Measurements from ENCODE around the gene MDH1B. TPM values are rescaled to one million over a fixed set of nuclear protein-coding genes. Genes with fewer than 3 reads are reported as not detected.
"Not testable (repeated sequence)": the region's sequence is repeated elsewhere in the genome, so short reads cannot be mapped to it uniquely, and the experiment has no call there.

Gene MDH1B
- under 1 TPM in 10 of 12 donors, not detected in 2; 0.21 to 0.97 (median 0.41) TPM for polyA plus RNA-seq (ENCODE audit: insufficient read length in 12 of 12)
- long read RNA-seq, donor 1, partial matches to known transcripts, result 53 of 60 reads
- long read RNA-seq, donor 1, other reads (novel, unspliced or antisense), result 7 of 60 reads
- long read RNA-seq, donor 2, result 0 reads
- long read RNA-seq, donor 3, result 0 reads
- long read RNA-seq, donor 4, result 0 reads
- long read RNA-seq, donor 5, partial matches to known transcripts, result 0 of 1 reads
- long read RNA-seq, donor 5, other reads (novel, unspliced or antisense), result 0 of 1 reads
- long read RNA-seq, donor 6, result 0 reads
- long read RNA-seq, donor 7, result 0 reads
- long read RNA-seq, donor 8, result 0 reads
- long read RNA-seq, donor 9, result 0 reads
- long read RNA-seq, donor 10, result 0 reads
- long read RNA-seq, donor 11, result 0 reads

DNA sequence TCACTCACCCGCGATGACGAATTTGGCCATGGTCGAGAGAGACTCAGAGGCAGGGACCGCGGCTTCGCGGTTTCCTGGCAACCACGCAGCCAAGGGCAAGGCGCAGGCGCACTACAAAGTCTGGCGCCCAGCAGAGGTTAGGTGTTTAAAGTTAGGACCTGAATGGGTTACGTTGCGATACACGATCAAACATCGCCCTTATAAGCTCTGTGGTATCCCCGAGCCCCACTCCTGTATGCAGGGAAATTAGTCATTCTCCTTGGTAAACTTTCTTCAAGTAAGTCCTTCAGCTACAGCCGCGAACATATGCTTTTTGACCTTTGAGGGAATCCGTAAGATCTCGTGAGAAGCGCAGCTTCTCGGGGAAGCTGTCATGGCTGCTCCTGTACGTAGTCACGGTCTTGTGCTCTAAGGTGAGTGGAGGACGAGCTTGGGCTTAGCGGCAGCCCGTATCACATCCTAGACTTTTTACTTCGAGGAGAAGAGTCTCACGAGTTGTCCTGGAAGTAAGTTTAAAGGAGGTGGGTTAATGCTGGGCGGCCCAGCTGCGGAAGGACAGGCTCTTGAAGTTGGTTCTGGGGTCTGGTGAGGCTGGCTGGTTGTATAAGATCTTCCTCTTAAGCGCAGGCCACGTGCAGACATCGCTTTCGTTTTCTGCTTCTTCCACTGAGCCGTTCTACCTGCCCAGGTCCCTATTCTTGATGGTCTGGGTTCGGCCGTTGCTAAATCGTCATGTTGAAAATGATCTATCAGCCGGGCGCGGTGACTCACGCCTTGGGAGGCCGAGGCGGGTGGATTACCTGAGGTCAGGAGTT lies at the start of gene MDH1B, which contains the start of gene FASTKD2:
Gene MDH1B (minus strand): TSS at position 87 of the 815 bp plus-strand sequence. CDS start 57 bp downstream, at position 30.
Gene FASTKD2 (plus strand): TSS at position 365 of the 815 bp plus-strand sequence. CDS start 1,088 bp downstream, outside the sequence.
- DNase-seq, result peak; percentile 96

DNA sequence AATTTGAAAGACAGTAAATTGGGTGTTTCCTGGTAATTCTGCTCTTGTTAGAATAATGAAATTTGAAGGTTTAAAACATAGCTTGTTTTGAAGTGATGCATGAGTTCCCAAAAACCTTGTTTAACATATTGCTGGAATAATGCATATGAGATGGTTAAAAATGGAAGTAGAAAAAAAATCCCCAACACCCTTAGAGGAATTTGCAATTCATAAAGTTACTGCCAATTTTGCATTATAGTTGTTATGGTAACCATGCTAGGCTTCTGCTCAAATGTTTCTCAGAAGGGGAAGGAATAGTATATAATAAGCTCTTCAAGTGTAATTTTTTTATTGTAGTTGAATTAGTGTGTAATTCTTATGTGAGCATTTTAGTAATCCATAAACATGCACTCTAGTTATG lies 49.4 kb upstream of the MDH1B start:
- DNase-seq, result no peak

DNA sequence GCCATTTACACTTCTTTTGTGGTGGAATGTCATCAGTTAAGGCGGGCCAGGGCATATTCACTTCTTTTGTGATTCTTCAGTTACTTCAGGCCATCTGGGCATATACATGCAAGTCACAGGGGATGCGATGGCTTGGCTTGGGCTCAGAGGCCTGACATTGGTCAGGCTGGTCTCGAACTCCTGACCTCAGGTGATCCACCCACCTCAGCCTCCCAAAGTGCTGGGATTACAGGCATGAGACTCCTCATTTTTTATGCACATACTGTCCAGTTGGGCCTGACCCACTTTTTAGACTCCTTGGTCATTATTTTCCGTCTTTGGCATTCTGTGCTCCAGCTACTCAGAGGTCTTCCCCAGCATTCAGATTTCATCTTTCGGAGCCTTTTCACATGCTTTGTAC lies 47.3 kb upstream of the MDH1B start:
- DNase-seq, result not testable (repeated sequence)

DNA sequence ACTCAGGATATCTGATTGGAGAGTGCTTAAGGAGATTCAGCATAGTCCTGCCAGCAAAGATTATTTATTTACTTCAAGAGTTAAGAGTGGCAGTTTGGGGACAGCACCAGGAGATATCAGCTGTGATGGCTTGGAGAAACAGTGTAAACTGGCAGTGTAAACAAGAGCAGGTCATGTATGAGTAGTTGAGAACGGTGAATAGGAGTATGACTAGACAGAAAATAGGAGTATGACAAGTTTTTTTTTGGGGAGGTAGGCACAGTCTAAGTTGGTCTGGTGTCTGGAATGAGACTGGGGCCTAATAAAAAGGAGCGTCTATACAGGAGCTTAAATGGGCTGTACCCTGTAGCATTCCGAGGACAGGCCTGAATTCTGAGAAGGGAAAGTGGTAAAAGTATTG lies 42.5 kb upstream of the MDH1B start:
- DNase-seq, result not testable (repeated sequence)

DNA sequence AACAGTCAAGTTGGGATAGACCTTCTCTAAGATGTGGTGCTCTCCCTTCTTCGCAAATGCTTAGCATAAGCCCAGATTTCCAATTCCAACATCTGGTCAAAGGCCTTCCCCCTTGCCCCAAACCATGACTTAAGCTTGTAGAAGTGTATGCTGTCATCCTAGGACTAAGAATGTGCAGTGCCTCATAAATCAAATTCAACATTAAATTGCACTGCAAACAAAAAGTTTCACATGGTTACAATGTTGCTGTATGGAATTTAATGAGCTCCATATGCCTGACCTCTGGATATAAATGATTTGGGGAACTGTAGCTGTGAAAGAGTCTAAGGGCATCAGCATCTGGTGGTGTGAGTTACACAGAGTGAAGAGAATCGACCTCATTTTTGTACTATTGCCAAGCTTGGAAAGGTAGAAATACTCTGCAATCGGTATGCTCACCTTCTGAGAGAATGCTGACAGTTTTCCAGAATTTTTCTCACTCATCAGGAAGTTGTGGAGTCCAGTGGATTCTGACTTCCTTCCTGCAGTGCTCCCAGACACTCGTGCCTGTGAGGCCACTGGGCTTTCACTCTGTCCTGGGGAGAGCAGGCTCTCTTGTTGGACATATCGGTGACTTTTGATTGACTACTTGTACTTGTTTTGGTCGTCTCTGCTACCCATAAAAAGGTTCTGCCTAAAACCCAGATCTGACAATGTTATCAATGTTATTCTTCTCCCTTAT lies 40.9 kb upstream of the MDH1B start:
- DNase-seq, result peak; percentile 74

DNA sequence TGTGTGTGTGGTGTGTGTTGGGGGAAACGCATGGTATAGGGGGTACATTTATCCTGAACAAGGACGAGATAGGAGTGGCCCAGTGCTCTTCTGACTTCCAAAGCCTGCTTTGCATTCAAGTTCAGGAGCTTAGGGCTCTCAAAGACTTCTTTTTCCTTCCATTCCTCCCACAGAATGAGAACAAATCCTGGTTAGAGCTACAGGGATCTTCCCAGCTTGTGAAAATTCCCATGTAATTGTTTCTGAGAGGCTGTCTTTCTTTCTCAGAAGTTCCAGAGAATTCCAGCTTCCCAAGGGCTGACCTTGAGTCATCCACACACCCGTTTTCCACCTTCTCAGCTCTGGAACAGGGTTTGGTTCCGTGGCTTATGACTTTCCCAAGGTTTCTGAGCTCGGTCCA lies 39.2 kb upstream of the MDH1B start:
- DNase-seq, result no peak

DNA sequence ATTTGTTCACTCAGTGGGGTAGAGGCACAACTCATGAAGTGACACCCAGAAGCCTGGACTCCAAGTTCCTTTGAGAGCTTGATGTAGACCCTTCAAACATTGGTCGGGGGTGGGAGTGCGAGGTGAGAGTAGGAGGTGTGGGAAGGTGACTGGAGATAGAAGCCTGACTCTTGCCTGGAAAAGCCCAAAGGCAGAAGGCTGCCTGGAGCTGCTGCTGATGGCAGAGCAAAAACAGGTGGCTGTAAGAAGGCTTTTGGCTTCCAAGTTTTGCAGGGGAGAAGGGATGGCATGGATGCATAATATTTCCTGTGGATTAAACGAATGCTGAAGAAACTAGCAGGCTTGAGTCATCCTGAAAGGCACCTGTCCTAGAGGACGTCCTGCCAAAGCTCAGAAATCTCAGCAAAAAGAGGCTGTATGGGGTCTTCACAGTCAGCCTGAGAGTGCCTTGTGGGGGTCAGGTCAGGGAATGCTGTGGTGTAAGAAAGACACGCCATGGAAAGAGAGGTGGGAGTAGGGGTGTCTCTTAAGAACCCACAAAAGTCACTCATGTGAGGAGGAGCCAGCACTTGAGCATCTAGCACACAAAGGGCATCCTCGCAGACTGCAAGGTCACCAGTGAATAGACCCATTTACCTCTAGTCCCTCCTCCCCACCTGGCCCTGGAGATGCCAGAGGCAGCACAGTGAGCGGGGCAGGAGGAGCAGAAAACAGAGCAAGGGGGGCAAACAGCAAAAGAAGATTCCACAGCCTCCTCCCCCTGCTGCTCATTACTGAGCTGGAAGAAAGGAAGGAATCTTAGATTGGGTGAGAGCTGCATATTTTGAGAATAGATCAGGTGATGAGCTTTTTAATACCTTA lies 37.8 kb upstream of the MDH1B start:
- no peak for DNase-seq

DNA sequence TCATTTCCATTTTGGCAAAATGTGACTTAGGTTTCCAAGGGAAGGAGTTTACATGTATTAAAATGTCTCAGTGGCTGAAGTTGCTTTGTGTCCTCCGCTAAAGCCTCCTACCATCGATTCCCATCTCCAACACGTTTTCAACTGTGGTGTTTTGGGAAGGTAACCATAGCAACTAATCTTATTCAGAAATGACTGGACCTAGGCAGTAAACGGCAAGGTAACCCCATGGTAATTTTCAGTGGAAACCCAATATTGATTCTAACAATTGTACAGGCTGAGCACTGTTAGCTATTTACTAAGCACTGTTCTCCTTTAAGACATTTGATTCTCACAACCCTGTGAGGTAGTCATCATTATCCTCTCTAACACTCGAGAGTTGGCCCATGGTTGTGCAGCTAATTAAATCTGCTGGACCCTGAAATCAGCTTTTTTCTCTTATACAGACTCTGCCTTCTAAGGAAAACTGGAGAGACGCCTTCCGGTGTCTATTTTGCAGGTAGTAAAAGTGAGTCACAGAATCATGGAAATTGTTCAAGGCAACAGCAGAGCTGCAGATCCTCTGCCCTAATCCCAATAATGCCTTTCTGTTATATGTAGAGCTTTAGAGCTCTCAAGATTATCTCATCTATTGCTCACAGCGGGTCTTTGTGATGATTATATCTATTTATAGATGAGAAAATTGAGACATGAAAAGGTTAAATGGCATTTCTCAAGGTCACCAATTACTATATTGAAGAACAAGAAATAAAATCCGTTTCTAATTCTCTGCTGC lies 36.5 kb upstream of the MDH1B start:
- no peak for DNase-seq

DNA sequence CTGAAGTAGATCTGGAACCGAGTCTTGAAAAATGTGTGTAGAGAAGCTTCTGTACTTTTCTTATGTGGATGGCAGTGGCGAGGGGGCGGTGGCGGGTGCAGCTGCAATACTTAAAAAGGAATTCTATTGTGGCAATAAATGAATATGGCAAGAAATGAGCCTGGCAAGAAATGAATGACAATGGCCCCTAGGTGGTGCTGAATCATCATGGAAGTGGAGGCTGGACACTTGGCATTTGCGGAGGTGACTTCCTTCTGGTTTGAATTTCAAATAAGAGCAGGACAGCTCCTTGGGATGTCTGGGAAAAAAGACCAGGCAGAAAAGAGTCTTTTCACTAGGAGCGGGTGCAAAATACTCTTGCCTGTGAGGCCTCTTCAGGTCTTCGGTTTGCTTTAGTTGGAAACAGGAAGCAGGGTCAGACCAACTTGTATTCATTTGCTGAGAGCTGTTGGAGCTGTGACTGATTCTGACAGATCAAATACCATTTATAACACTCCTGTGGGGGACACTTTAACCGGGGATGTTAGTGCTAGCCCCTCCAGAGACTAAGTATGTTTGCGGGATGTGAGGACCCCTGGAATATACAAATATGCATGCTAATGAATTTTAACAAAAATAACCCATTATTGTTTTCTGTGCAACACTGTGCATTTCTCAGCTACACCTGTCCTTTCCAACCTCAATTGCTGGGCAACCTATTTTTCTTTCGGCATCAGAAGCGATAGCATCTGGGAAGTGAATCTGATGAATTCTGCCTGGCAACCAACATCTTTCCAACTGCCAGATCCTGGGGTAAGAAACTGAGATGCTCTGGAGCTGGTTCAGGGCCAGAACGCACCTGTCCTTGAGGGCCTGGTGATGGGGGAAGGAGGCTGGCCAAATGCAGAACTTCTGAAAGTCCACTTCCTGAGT lies 35.6 kb upstream of the MDH1B start:
- peak; percentile 89 for DNase-seq

DNA sequence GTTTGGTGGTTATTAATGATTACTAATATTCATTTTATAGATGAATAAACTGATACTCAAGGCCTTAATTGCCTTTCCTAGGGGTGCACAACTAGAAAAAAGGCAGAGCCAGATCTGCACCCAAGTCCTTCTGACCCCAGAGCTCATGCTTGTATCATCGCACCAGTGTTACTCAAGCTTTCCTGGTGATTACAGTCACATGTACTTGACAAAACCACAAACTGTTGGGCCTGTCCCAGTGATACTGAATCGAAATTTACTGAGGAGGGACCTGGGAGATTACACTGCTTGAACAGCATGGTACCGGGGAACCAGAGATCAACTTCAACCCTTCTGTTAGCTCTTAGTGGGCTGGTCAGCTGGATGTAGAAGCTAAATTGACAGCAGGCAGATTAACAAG lies 34.0 kb upstream of the MDH1B start:
- DNase-seq, result no peak

DNA sequence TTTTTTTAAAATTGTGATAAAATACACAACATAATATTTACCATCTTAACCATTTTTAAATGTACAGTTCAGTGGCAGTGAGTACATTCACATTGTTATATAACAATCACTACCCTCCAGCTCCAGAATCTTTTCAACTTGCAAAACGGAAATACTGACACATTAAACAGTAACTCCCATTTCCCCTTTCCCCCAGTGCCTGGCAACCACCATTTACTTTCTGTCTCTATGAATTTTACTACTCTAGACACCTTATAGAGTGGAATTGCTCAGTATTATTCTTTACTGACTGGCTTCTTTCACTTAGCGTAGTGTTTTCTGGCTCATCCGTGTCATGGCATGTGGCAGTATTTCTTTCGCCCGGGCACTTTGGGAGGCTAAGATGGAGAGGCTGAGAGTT lies 32.9 kb upstream of the MDH1B start:
- no peak for DNase-seq

DNA sequence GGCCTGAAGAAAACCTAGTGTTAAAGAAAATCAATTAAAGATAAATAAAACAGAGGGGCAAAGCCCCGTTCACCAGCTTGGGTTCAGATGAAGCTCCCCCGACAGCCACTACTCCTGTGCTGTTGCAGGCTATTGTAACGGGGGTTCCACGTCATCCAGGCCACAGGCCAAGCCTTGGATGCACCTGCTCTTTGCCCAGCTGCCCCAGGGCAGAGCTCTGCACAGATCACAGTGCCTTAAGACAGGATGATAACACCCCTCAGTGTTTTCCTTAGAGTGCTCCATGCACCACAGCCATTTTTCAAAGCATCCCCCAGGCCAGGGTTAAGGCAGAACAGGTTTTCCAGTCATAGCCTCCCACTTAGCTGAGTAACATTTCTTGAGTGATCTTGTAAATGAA lies 32.2 kb upstream of the MDH1B start:
- no peak for DNase-seq

DNA sequence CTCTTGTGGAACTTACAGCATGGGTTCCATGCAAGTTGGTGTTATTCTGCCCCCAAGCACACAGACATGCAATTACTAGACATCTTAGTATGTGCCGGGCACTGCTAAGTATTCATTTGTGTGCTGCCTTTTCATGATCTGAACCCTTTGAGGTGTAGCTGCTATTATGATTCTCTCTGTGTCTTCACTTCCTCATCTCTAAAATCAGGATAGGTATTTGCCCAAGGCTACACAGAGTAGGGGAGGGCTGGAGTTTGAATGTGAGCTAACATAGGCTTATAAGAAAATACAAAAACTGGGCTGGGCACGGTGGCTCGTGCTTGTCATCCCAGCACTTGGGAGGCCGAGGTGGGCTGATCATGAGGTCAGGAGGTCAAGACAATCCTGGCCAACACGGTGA lies 27.5 kb upstream of the MDH1B start:
- DNase-seq, result no peak

DNA sequence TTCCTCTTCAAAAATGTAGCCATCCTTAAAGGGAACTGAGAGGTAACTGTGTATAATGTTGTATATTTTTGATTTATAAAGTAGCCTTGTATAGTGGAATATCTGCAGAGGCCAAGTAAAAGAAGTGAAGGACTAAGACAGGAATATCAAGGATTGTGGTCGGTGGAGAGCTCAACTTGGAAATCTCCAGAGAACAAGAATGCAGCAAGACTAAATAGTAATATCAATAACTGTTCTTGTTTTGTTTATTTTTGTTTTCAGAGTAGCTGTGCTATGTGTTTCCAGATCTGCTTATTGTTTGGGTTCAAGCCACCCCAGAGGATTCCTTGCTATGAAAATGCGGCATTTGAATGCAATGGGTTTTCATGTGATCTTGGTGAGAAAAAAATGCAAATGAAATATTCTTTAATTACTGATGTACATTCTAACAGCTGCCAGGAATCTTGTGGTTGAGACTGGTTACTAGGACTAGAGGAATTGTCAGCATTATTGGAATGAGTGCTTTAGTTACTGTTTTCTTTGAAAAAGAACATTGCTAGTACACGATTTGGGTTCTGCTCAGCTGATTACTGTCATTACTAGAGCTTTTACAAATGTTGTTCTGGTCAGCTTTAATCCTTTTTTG lies 25.3 kb upstream of the MDH1B start:
- no peak for DNase-seq

DNA sequence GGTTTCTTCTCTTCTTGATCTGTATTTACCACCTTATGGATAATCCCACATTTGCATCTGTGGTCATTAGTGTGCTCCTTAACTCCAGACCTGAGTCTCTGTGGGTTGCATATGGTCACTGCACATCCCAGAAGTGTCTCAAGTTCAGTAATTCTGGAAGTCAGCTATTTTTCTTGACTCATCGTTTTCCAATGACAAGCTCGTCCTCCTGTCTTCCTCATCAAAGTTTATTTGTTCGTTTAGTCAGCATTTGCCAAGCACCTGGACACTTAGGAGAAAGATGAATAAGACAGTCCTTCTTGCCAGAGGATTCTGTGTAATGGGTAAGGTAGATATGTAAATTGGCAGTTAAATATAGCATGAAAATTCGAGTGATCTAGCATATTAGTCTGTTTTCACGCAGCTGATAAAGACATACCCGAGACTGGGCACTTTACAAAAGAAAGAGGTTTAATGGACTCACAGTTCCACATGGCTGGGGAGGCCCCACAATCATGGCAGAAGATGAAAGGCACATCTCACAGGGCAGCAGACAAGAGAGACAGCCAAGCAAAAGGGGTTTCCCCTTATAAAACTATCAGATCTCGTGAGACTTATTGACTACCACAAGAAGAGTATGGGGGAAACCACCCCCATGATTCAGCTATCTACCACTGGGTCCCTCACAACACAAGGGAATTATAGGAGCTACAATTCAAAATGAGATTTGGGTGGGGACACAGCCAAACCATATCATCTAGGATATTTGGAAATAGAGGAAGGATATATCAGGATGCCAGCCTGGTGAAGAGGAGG lies 19.6 kb upstream of the MDH1B start:
- DNase-seq, result no peak

DNA sequence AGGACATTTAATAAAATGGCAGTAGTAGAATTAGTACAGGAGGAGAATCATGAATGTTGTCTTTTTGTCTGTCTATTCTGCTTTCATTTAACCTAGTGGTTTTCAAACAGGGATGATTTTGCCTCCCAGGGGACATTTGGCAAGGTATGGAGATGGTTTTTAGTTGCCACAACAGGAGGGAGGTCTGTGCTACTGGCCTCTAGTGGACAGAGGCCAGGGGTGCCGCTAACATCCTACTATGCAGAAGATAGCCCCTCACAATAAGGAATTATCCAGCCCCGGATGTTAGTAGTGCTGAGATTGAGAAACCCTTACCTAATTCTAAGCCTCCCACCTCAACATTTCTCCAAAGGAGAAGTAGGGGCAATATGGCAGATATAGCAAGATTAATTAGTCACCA lies 18.6 kb upstream of the MDH1B start:
- DNase-seq, result no peak

DNA sequence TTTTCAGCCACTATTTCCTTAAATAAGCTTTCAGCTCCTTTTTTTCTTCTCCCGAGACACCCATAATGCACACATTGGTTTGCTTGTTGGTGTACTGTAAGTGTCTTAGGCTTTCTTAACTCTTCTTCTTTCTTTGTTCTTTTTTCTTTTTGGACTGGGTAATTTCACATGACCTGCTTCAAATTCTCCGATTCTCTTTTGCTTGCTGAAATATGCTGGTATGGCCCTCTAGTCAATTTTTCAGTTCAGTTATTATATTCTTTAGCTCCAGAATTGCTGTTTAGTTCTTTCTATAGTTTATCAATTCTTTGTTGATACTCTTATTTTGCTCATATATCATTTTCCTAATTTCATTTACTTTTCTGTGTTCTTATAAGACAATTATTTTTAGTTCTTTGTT lies 15.5 kb upstream of the MDH1B start:
- DNase-seq, result no peak

DNA sequence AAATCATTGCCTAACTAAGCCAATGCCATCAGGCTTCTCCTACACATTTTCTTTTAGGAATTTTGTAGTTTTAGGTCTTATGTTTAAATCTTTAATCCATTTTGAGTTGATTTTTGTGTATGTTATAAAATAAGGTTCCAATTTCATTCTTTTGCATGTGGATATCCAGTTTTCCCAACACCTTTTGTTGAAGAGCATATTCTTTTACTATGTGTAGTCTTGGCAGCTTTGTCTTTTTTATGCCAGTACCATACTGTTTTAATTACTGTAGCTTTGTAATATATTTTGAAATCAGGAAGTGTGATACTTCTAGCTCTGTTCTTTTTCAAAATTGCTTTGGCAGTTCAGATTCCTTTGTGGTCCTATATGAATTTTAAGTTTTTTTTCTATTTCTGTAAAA lies 11.3 kb upstream of the MDH1B start:
- DNase-seq, result no peak

Data from muscle of arm (tissue), 14 donors.